ENCODE results near the gene UBE2Z.

The UBE2Z gene

GRCh38 chr17:48903401-48903800, 4.8 kb upstream of the UBE2Z start:
- no peaks in the 10 kb centered on the region for H3K27me3 ChIP-seq (ENCODE audit: control insufficient read depth in 2 of 2, insufficient read depth in 2 of 2, low read length in 2 of 2)
- no peak overlapping the region for H3K9ac ChIP-seq (ENCODE audit: low read depth in 1 of 2, low read length in 2 of 2)
- no peaks in the 10 kb centered on the region for H3K9me3 ChIP-seq (ENCODE audit: control insufficient read depth in 2 of 2, low read length in 2 of 2)
- peaks cover 4 to 5% of the 10 kb centered on the region in 2 donors for H3K4me1 ChIP-seq (ENCODE audit: control insufficient read depth in 2 of 2, insufficient read depth in 2 of 2, low read length in 2 of 2)
- peaks cover 2% of the 10 kb centered on the region in 2 donors for H3K36me3 ChIP-seq (ENCODE audit: control insufficient read depth in 2 of 2, insufficient read depth in 2 of 2, low read length in 2 of 2)
- no peak overlapping the region for H3K4me3 ChIP-seq (ENCODE audit: low read length in 2 of 2)
- H3K27ac ChIP-seq (ENCODE audit: low read depth in 2 of 2, low read length in 2 of 2) = no peak overlapping the region

GRCh38 chr17:48904428-48904827, 3.8 kb upstream of the UBE2Z start:
- Histone ChIP-seq H3K9ac (ENCODE audit: low read depth in 1 of 2, low read length in 2 of 2) (no peak overlapping the region), H3K27ac (ENCODE audit: low read depth in 2 of 2, low read length in 2 of 2) (no peak overlapping the region), H3K27me3 (ENCODE audit: control insufficient read depth in 2 of 2, insufficient read depth in 2 of 2, low read length in 2 of 2) (no peaks in the 10 kb centered on the region), H3K4me1 (ENCODE audit: control insufficient read depth in 2 of 2, insufficient read depth in 2 of 2, low read length in 2 of 2) (peaks cover 4 to 8% of the 10 kb centered on the region in 2 donors), H3K4me3 (ENCODE audit: low read length in 2 of 2) (no peak overlapping the region), H3K9me3 (ENCODE audit: control insufficient read depth in 2 of 2, low read length in 2 of 2) (no peaks in the 10 kb centered on the region), H3K36me3 (ENCODE audit: control insufficient read depth in 2 of 2, insufficient read depth in 2 of 2, low read length in 2 of 2) (no peaks in the 10 kb centered on the region)

- peaks cover 7 to 9% of the 10 kb centered on the region in 2 donors for H3K36me3 ChIP-seq (ENCODE audit: control insufficient read depth in 2 of 2, insufficient read depth in 2 of 2, low read length in 2 of 2)
- no peak overlapping the region for H3K4me3 ChIP-seq (ENCODE audit: low read length in 2 of 2)
- H3K27me3 ChIP-seq (ENCODE audit: control insufficient read depth in 2 of 2, insufficient read depth in 2 of 2, low read length in 2 of 2) = no peaks in the 10 kb centered on the region
- peaks cover 15 to 20% of the 10 kb centered on the region in 2 donors for H3K4me1 ChIP-seq (ENCODE audit: control insufficient read depth in 2 of 2, insufficient read depth in 2 of 2, low read length in 2 of 2)
- H3K9me3 ChIP-seq (ENCODE audit: control insufficient read depth in 2 of 2, low read length in 2 of 2) = no peaks in the 10 kb centered on the region
- no peak overlapping the region for H3K9ac ChIP-seq (ENCODE audit: low read depth in 1 of 2, low read length in 2 of 2)
- no peak overlapping the region for H3K27ac ChIP-seq (ENCODE audit: low read depth in 2 of 2, low read length in 2 of 2)
Observed at GRCh38 chr17:48905987-48906515, 2.2 kb upstream of the UBE2Z start.

GRCh38 chr17:48907713-48908046, 527 bp upstream of the UBE2Z start:
- Histone ChIP-seq H3K36me3 (ENCODE audit: control insufficient read depth in 2 of 2, insufficient read depth in 2 of 2, low read length in 2 of 2) (peaks cover 15 to 18% of the 10 kb centered on the region in 2 donors), H3K4me1 (ENCODE audit: control insufficient read depth in 2 of 2, insufficient read depth in 2 of 2, low read length in 2 of 2) (peaks cover 15 to 20% of the 10 kb centered on the region in 2 donors), H3K9ac (ENCODE audit: low read depth in 1 of 2, low read length in 2 of 2) (peak overlapping the region; percentile 76 to 78), H3K9me3 (ENCODE audit: control insufficient read depth in 2 of 2, low read length in 2 of 2) (no peaks in the 10 kb centered on the region), H3K27me3 (ENCODE audit: control insufficient read depth in 2 of 2, insufficient read depth in 2 of 2, low read length in 2 of 2) (no peaks in the 10 kb centered on the region), H3K27ac (ENCODE audit: low read depth in 2 of 2, low read length in 2 of 2) (peak overlapping the region; percentile 83 to 86), H3K4me3 (ENCODE audit: low read length in 2 of 2) (peak overlapping the region; percentile 80 to 88)

- no peaks in the 10 kb centered on the region for H3K27me3 ChIP-seq (ENCODE audit: control insufficient read depth in 2 of 2, insufficient read depth in 2 of 2, low read length in 2 of 2)
- H3K9ac ChIP-seq (ENCODE audit: low read depth in 1 of 2, low read length in 2 of 2) = peak overlapping the region; percentile 68 to 78
- peak overlapping the region; percentile 83 to 86 for H3K27ac ChIP-seq (ENCODE audit: low read depth in 2 of 2, low read length in 2 of 2)
- H3K36me3 ChIP-seq (ENCODE audit: control insufficient read depth in 2 of 2, insufficient read depth in 2 of 2, low read length in 2 of 2) = peaks cover 22 to 27% of the 10 kb centered on the region in 2 donors
- no peaks in the 10 kb centered on the region for H3K9me3 ChIP-seq (ENCODE audit: control insufficient read depth in 2 of 2, low read length in 2 of 2)
- peak overlapping the region; percentile 80 to 88 for H3K4me3 ChIP-seq (ENCODE audit: low read length in 2 of 2)
- H3K4me1 ChIP-seq (ENCODE audit: control insufficient read depth in 2 of 2, insufficient read depth in 2 of 2, low read length in 2 of 2) = peaks cover 15 to 20% of the 10 kb centered on the region in 2 donors
Observed at GRCh38 chr17:48908853-48909394, 717 bp downstream of the UBE2Z start.

GRCh38 chr17:48909783-48910182, 1.6 kb downstream of the UBE2Z start:
- Histone ChIP-seq H3K9ac (ENCODE audit: low read depth in 1 of 2, low read length in 2 of 2) (no peak overlapping the region), H3K4me3 (ENCODE audit: low read length in 2 of 2) (peak overlapping the region in 1 of 2 donors; percentile 88), H3K27ac (ENCODE audit: low read depth in 2 of 2, low read length in 2 of 2) (no peak overlapping the region), H3K36me3 (ENCODE audit: control insufficient read depth in 2 of 2, insufficient read depth in 2 of 2, low read length in 2 of 2) (peaks cover 28 to 30% of the 10 kb centered on the region in 2 donors), H3K9me3 (ENCODE audit: control insufficient read depth in 2 of 2, low read length in 2 of 2) (no peaks in the 10 kb centered on the region), H3K27me3 (ENCODE audit: control insufficient read depth in 2 of 2, insufficient read depth in 2 of 2, low read length in 2 of 2) (no peaks in the 10 kb centered on the region), H3K4me1 (ENCODE audit: control insufficient read depth in 2 of 2, insufficient read depth in 2 of 2, low read length in 2 of 2) (peaks cover 15 to 20% of the 10 kb centered on the region in 2 donors)

GRCh38 chr17:48910370-48910769, 2.2 kb downstream of the UBE2Z start:
- H3K4me1 ChIP-seq (ENCODE audit: control insufficient read depth in 2 of 2, insufficient read depth in 2 of 2, low read length in 2 of 2) = peaks cover 18 to 20% of the 10 kb centered on the region in 2 donors
- H3K4me3 ChIP-seq (ENCODE audit: low read length in 2 of 2) = no peak overlapping the region
- H3K27me3 ChIP-seq (ENCODE audit: control insufficient read depth in 2 of 2, insufficient read depth in 2 of 2, low read length in 2 of 2) = no peaks in the 10 kb centered on the region
- no peak overlapping the region for H3K27ac ChIP-seq (ENCODE audit: low read depth in 2 of 2, low read length in 2 of 2)
- no peak overlapping the region for H3K9ac ChIP-seq (ENCODE audit: low read depth in 1 of 2, low read length in 2 of 2)
- no peaks in the 10 kb centered on the region for H3K9me3 ChIP-seq (ENCODE audit: control insufficient read depth in 2 of 2, low read length in 2 of 2)
- peaks cover 28 to 33% of the 10 kb centered on the region in 2 donors for H3K36me3 ChIP-seq (ENCODE audit: control insufficient read depth in 2 of 2, insufficient read depth in 2 of 2, low read length in 2 of 2)

- Histone ChIP-seq H3K9ac (ENCODE audit: low read depth in 1 of 2, low read length in 2 of 2) (no peak overlapping the region), H3K4me1 (ENCODE audit: control insufficient read depth in 2 of 2, insufficient read depth in 2 of 2, low read length in 2 of 2) (peaks cover 18 to 19% of the 10 kb centered on the region in 2 donors), H3K36me3 (ENCODE audit: control insufficient read depth in 2 of 2, insufficient read depth in 2 of 2, low read length in 2 of 2) (peaks cover 32 to 33% of the 10 kb centered on the region in 2 donors), H3K27me3 (ENCODE audit: control insufficient read depth in 2 of 2, insufficient read depth in 2 of 2, low read length in 2 of 2) (no peaks in the 10 kb centered on the region), H3K4me3 (ENCODE audit: low read length in 2 of 2) (no peak overlapping the region), H3K27ac (ENCODE audit: low read depth in 2 of 2, low read length in 2 of 2) (no peak overlapping the region), H3K9me3 (ENCODE audit: control insufficient read depth in 2 of 2, low read length in 2 of 2) (no peaks in the 10 kb centered on the region)
Observed at GRCh38 chr17:48912476-48912875, 4.3 kb downstream of the UBE2Z start.

- Histone ChIP-seq H3K4me1 (ENCODE audit: control insufficient read depth in 2 of 2, insufficient read depth in 2 of 2, low read length in 2 of 2) (peaks cover 0 to 6% of the 10 kb centered on the region in 2 donors), H3K27me3 (ENCODE audit: control insufficient read depth in 2 of 2, insufficient read depth in 2 of 2, low read length in 2 of 2) (no peaks in the 10 kb centered on the region), H3K36me3 (ENCODE audit: control insufficient read depth in 2 of 2, insufficient read depth in 2 of 2, low read length in 2 of 2) (peaks cover 41 to 49% of the 10 kb centered on the region in 2 donors), H3K9me3 (ENCODE audit: control insufficient read depth in 2 of 2, low read length in 2 of 2) (no peaks in the 10 kb centered on the region), H3K4me3 (ENCODE audit: low read length in 2 of 2) (no peak overlapping the region), H3K9ac (ENCODE audit: low read depth in 1 of 2, low read length in 2 of 2) (no peak overlapping the region), H3K27ac (ENCODE audit: low read depth in 2 of 2, low read length in 2 of 2) (peak overlapping the region; percentile 12 to 21)
Observed at GRCh38 chr17:48915459-48916282, 7.5 kb downstream of the UBE2Z start.

GRCh38 chr17:48925251-48925990, 17.2 kb downstream of the UBE2Z start:
- Histone ChIP-seq H3K27me3 (ENCODE audit: control insufficient read depth in 2 of 2, insufficient read depth in 2 of 2, low read length in 2 of 2) (no peaks in the 10 kb centered on the region), H3K27ac (ENCODE audit: low read depth in 2 of 2, low read length in 2 of 2) (no peak overlapping the region), H3K4me3 (ENCODE audit: low read length in 2 of 2) (no peak overlapping the region), H3K36me3 (ENCODE audit: control insufficient read depth in 2 of 2, insufficient read depth in 2 of 2, low read length in 2 of 2) (peaks cover 79 to 91% of the 10 kb centered on the region in 2 donors), H3K4me1 (ENCODE audit: control insufficient read depth in 2 of 2, insufficient read depth in 2 of 2, low read length in 2 of 2) (no peaks in the 10 kb centered on the region), H3K9ac (ENCODE audit: low read depth in 1 of 2, low read length in 2 of 2) (no peak overlapping the region), H3K9me3 (ENCODE audit: control insufficient read depth in 2 of 2, low read length in 2 of 2) (no peaks in the 10 kb centered on the region)
